TTC549 (cell line): Measurements from ENCODE around the gene NHSL2.
"Not testable (repeated sequence)": the region's sequence is repeated elsewhere in the genome, so short reads cannot be mapped to it uniquely, and the experiment has no call there.

Source experiments
- FAIRE-seq: peaks from 2 replicates; lab custom pipeline; 2012; peaks lifted over from hg19 to GRCh38; lab: Jason Lieb, UNC

The NHSL2 gene

DNA sequence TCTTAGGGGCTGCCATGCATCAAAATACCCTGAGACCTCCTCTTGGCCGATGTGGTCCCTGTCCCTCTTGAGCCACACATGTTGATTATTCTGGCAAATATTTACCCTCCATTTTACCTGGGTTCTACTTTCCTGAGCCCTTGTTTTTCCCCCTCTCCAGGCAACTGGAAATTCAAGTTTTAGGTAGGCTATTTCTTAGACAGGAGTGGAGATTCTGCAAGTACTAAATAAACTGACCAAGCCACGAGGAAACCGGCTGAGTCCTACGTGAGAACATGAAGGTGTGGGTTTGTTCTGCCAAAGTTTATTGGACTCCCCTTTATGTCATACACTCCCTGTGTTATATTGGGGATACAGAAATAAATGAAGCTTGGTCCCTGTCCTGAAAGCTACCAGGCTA lies 133.0 kb downstream of the NHSL2 start:
- no peak for FAIRE-seq

DNA sequence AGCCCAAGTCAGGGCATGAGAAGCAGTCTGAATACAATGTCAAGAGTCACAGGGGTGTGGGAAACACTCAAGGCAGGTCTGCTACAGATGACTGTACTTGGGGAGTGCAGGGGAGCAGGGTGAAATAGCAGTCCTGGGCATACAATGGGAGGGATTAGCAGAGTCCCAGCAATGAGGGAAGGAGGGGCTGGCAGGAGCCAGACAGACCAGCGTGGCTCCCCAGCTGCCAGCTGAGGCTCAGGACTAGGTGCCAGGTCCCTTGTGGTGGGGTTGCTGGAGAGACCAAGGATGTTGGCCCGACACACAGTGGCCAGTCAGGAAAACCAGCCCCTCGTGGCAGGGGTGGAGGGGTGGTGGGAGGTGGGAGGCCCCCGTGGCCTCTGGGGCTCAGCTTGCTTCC lies 134.5 kb downstream of the NHSL2 start:
- FAIRE-seq: no peak

DNA sequence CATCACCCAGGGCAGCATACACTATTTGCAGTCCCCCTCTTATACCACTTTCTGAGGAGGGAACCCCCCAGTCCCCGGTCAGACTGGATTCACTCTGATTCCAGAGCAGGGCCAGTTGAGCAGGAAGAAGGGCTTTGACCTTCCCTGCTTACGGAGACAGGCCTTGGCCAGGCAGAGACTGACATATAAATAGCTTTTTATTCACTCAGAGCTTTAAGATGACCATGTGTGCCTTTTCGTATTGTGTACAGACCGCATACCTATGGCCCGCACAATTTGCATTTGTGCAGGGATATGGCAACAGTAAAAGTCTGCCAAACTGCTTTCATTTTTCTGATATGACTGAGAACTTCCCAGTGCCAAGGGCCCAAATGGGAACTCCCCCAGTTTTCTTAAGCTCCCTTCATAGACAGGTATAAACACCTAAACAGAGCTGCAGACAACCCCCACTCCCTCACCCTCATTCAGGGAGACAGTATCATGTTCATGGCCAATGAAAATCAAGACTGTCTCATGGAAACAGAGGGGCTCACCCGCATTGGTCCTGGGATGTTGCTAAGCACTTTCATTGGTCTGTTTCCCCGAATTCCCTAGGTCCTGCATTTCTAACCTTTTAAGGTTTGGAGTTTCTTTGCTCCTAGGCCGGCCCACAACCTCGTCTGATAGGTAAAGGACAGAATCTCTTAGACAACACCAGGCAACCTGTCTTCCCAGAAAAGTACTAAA lies 135.1 kb downstream of the NHSL2 start:
- FAIRE-seq: no peak

DNA sequence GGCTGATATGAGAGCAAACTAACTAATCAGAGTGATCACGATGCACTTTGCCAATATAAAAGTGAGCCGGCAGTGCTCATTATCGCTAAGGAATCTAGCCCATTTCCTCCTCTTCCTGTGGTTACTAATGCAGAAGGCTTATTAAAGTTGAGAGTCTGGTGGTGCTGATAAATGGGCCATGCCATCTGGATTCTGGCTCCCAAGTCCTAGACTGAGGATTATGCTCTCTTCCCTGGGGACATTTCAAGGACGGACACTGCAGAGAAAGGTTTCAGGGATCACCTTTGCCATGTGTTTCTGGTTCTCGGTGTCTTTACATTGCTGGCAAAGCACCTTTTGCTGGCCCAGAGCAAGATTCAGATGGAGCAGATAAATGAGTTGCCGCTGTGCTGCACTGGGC lies 135.8 kb downstream of the NHSL2 start:
- FAIRE-seq: no peak

DNA sequence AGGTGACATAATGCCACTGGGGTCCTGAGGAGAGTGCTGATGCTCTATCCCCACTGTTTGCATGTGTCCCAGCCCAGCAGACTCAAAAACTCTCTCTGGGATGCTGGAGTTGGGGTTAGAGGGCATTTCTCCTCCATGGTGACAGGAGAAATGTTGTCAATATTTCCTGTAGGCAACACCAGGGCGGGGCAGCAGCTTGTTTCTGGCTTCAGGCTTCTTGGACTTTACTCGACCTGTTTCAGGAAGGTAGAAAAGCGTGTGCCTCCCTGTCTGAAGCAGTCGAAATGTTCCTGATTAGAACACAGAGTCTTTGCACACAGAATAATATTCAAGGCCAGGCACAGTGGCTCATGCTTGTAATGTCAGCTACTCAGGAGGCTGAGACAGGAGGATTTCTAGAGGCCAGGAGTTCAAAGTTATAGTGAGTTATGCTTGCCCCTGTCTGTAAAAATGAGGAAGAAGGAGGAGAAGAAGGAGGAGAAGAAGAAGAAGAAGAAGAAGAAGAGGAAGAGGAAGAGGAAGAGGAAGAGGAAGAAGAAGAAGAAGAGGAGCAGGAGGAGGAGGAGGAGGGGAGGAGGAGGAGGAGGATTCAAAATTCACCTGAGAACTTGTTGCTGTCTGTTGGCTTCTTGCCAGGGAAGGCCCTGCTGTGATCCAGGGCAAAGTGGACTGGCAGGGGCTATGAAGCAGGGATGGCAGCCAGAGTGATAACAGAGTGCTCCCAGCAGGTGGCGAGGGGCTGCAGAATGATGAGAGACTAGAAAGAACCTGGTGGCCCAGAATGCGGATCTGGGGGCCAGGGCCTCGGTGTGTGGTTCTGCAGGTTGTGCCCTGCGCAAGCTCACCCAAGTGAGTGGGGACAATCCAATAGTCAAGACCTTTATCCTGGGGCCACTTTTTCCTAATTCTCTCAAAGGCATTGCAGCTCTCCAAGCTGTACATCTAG lies 138.1 kb downstream of the NHSL2 start:
- FAIRE-seq: no peak

DNA sequence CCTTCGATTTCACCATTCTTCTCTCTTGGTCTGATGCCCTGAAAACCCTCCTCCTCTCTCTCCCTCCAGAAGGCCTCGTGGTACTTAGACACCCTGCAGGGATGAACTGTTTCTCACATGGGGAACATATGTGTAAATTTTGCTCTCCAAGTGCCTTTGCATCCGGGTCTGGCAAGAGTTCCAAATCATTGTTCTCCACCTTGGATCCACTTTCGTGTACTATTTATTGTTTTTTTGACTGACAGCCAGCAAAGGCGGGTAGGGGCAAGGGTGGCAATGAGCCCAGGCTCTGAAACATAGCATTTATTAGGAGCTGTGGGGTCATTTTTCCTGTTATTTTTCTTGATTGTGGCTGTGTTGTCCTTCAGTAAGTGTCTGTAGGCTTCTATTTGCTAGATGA lies 139.4 kb downstream of the NHSL2 start:
- no peak for FAIRE-seq

DNA sequence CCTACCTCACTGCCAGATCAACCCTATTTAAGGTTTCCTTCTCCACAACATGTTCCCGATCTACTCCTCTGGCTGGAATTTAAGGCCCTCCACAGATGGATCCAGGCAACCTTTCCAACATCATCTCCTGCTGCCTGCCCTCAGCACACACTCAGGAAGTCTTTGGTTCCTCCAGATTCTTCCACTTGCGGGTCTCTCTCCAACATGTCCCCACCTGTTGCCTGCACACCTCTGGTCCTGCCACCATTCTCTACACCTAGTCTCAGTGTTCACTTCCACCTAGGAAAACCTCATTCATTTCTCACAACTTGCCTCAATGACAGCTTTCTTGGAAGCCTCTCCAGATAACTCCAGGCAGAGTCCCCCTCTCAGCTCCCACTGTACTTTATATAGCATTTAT lies 140.9 kb downstream of the NHSL2 start:
- no peak for FAIRE-seq

DNA sequence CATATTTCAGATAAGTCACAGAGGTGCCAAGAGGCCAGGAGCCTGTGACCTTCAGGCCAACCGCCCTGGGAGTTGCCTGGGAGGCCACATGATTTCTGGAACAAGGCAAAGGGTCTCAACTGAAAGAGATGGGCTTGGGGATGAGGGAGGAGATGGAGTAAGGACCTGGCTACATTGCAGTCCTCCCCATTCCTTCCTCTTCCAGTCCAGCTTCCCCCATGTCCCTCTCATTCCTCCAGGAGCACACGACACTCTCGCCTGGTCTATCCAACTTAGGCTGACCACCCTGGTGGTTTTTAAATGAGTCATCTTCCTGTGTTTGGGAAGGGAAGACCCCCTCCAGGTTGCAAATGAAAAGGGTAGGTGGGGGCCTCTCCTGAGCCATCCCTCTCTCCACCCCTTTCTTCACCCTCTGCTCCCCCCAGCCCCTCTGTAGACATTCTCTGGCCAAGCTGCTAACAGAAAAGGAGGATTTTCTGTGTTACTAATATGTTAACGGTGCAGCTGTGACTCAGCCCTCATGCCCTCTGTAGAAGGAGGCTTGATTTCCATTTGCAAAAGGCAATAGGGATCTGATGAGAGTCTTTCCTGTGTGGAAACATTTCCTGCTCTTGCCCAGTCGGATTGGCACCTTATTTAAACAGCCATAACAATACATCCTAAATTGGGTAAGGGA lies 141.9 kb downstream of the NHSL2 start:
- no peak for FAIRE-seq

DNA sequence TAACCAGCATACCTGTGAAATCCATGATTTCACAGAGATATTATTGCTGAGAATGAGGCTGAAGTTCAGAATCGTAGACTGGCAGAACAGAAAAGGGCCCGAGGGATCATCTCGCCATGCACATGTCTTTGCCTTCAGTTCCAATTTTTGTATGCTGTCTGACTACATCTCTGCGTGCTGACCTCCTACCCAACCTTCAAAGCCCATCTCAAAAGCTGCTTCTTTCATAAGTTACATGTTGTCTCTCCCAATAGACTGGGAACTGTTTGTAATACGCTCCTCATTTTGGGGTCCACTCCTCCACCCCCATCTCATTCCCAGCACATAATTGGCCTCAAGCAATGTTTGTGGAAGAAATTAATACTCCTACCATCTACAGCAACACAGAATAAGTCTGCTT lies 142.9 kb downstream of the NHSL2 start:
- FAIRE-seq: no peak

DNA sequence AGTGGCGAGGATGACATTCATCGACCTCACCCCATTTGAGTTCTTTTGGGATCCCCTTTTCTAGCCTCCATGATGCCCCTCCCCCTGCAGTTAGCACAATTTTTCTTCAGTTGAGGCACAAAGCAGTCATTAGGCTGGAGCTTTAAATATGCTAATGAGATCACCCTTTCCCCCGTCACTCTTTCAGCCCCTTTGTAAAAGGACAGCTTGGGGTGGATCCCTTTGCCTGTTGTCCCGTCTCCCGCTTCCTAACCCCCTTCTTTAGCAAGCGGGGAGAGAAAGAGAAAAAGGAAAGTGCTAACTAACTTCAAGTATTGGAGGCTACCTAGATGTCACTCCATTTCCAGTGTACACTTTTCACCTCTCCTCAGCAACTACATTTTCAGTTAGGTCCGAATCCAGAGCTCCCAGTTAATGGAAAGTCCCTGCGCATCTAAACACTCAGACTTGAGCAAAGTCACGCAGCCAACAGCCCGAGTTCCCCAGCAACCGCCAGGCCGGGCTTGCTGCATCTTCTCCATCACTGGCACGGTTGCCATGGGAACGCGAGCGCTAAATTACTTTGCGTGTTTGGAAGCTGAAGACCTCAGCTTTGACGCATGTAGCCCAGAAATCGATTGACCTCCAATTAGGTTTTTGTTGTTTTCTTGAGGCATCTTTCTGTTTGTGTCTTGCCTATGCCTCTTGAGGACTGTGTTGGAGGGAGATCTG lies 144.3 kb downstream of the NHSL2 start:
- no peak for FAIRE-seq

DNA sequence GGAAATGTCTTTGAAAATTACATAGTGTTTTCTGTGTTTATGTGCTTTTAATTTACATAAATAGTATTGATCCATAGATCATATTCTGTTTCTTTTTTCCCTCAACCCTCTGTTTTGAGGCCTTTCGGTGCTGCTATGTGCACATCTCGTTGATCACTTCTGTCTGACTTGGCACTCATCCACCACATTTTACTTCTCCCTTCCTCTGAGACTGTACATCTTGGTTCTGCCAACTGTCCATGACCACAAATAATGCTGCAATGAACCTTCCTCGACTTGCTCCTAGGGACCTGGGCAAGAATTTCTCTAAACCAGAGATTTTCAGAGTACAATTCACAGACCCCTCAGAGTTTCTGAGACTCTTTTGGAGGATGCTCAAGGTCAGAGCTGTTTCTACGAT lies 146.7 kb downstream of the NHSL2 start:
- no peak for FAIRE-seq

DNA sequence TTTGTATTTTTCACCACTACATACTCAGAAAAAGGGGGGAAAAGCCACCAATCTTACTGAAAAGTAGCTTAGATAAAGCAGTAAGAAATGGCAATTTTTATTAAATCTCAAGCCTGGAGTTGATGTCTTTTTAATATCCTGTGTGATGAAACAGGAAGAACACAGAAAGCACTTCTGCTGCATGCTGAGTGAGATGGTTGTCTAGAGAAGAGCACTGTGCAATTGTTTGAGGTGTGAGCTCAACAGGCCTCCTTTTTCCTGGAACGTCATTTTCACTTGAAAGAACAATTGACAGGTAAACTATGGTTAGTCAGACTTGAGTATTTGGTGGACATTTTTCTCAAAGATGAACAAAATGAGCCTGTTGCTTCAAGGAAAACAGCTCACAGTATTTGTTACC lies 147.2 kb downstream of the NHSL2 start:
- no peak for FAIRE-seq

DNA sequence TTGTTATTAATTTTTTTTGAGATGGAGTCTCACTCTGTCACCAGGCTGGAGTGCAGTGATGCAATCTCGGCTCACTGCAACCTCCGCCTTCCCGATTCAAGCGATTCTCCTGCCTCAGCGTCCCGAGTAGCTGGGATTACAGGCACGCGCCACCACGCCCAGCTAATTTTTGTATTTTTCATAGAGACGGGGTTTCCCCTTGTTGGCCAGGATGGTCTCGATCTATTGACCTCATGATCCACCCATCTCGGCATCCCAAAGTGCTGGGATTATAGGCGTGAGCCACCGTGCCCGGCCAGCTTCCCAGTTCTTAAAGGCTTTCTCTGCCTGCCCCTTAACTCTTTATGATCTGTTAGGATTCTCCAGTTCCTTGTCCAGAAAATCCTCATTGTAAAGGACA lies 147.7 kb downstream of the NHSL2 start:
- not testable (repeated sequence) for FAIRE-seq

DNA sequence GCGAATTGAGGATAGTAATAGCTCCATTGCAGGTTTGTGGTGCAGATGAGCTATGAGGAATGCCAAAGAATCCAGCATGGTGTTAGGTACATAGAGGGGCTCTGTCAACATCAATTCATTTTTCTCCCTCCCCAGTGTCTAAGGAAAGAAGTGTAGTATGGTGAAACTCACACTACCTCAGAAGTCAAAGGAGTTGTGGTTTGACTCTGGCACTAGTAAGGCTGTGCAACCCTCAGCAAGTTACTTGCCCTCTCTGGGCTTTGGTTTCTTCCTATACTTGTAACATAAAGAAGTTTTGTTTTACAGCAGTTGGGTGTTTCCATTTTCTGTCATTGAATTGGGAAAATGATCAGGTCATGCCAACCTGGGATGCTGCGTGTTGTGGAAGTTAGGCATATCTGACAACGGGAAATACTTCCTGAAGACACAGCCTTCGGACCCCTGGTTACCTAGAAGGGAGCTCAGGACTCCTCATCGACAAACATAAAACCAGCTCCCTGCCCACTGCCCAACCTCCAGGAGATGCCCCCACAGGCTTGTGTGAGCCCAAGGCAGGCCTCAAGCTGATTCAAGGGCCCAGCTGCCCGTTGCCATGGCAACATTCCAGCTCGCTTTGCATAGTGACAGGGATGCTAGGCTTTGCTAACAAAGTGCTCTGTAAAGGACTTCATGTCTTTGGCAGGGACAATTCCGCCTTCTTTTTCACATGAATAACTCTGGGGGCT lies 149.7 kb downstream of the NHSL2 start:
- no peak for FAIRE-seq

DNA sequence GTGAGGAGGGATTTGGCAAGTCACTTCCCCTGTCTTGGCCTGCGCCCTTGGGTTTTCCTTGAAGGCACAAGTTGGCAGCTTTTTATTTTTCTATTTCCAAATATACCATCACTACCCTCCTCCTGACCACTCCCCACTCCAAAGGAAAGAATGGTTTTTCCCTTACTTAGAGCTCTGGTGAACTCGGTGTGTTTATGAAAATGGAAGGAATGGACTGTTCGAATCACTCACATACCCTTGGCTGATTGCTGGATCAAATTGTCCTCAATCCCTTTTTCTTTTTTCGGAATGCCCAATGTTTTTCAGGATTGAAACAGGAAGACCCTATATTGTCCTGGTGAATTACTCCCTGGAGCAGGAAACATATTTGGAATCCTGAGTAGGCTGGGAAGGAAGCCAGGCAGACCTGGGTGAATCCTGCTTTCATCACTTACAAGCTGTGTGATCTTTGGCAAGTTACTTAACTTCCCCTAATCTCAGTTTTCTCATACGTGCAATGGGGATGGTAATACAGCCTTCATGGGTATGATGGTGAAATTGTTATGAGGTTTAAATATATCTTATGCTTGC lies 150.4 kb downstream of the NHSL2 start:
- FAIRE-seq: no peak

DNA sequence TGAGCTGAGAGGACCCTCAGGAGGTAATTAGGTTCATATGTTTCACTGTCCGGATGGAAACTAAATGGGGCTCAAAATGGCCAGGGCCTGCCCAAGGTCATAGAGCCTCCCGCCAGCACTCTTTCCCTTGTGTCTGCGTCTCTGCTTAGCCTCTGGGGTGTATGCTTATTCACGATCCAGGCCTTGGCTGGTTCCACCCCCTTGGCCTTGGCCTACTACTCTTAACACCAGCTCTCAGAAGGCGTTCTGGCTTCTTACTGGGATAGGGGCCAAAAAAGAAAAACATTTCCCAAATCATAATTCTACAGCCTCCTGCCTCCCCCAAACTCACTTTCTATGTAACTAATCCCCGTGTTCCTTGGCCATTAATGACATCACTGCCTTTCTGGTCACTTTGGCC lies 152.3 kb downstream of the NHSL2 start:
- no peak for FAIRE-seq

DNA sequence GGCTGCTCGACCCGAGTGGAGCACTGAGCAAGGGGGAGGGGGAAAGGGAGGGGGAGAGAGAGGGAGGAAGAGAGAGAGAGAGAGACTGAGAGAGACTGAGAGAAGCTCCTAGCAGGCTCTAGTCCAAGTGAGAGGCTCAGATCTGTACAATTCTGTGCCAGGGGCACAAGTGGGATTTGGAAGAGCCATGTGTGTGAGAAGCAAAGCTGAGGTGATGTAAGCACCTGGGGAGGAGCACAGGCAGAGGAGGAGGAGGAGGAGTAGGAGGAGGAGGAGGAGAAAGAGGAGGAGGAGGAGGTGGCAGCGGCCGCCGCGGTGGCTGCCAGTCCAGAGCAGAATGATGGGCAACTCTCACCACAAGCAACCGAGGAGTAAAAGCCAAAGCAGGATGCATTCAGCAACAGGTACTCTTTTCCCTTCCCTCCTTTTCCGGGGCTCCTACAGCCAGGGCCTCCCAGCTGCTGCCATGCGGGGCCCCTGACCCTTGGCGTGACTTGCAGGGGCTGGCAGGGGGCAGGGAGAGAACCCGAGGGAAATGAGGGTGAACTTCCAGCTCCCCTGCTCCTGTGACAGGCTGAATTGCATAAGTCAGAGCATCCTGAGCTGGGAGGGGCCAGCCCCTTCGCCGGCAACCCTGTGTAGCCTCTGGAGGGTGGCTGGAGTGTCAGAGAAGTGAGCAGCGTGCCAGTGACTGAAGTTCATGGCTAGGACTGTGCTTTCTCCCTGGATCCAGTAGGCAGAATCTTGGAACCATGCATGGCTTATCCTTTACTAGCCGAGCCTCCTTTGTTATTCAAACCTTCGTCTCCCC lies 158.9 kb downstream of the NHSL2 start:
- FAIRE-seq: no peak

DNA sequence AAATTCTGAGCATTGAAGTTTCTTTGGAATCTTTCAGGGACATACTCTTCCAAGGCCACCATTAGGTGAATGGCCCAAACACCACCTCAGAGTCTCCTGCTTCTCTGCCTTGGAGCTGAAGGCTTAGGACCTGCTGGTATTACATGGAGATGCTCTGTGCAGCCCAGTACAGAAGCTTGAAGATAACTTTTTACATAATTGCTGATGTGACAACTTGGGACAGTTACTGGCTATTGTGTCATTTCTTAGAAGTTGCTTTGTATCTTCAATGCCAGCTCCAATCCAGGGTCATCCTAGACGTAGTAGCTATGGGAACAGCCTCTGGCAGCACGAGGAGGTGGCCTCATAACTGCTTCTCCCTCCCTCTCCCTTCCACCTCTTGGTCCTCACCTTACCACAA lies 160.6 kb downstream of the NHSL2 start:
- FAIRE-seq: no peak

DNA sequence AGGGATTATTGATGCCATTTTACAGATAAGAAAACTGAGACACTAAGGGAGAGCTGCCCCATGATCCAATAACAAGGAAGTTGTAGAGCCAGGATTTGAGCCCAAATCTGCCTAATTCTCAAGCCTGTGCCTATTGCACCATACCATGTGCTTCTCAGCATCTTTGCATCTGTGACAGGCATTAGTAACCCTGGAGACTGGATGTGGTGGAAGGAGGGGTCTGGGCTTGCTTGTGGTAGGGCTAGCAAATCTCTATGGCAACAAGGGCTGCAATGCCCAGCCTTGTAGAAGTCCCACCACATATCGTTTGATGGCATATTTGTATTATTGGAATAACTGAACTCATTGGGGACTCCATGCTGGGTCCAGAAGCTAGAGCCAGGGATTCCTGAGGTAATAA lies 163.0 kb downstream of the NHSL2 start:
- no peak for FAIRE-seq

DNA sequence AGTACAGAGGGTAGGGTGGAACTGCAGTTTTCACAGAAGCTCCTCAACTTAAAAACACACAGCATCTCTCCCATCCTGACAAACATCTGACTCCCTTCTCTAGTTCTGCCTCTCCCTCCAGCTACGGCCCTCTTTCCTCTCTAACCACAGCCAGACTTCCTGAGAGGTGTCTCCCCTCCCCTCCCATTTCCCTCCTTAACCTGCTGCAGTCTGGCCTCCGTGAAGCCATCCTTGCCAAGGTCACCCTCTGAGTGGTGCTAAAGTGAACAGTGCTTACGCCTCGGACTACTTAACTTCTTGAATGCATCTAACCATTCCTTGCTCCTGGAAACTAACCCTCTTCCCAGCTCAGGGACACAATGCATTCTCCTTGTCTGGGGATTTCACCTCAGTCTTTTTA lies 167.8 kb downstream of the NHSL2 start:
- FAIRE-seq: no peak

DNA sequence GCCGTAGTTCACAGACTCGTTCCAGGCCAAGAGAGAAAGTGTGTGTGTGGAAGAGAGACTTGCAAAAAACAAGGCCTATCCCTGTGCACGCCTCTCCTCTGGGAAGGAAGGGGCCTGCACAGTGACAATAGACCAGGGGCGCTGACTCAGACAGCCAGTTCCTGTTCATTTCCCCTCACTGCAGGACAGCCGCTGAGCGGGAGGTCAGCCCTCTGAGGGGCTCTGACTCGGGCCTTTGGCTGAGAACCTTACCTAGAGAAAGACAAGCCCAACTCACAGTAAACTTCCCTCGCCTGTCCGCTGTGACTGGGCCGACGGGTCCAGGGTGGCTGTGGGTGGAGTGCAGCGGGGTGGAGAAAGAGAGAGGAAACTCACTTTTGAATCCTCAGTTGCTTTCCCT lies 169.0 kb downstream of the NHSL2 start:
- no peak for FAIRE-seq
